HG02759 (cell line): ENCODE measurements around the gene ADD2.
"Not testable (repeated sequence)": the region's sequence is repeated elsewhere in the genome, so short reads cannot be mapped to it uniquely, and the experiment has no call there.

Experiments used
- ATAC-seq: cut with Tn5 transposase; IDR thresholded peaks from one replicate; pipeline ENCODE4 v1.9.1; 2021; ENCODE audit warnings: mild to moderate bottlenecking, moderate library complexity; ENCODE audit not compliant: unreplicated experiment

The ADD2 gene

GRCh38 chr2:70646420-70646818 is 121.6 kb downstream of the ADD2 start:
- no peak for ATAC-seq

- no peak for ATAC-seq
These were observed 122.1 kb downstream of the ADD2 start for GRCh38 chr2:70645733-70646419.

GRCh38 chr2:70643715-70644114 is 124.3 kb downstream of the ADD2 start:
- no peak for ATAC-seq

- no peak for ATAC-seq
These were observed 126.7 kb downstream of the ADD2 start for GRCh38 chr2:70641263-70641784.

GRCh38 chr2:70639841-70640436 is 128.1 kb downstream of the ADD2 start:
- ATAC-seq, result no peak

- ATAC-seq, result no peak
These were observed 129.4 kb downstream of the ADD2 start for GRCh38 chr2:70638561-70638960.

GRCh38 chr2:70633508-70633907 is 134.5 kb downstream of the ADD2 start:
- no peak for ATAC-seq

GRCh38 chr2:70632966-70633365 is 135.0 kb downstream of the ADD2 start:
- no peak for ATAC-seq

- ATAC-seq, result no peak
These were observed 135.6 kb downstream of the ADD2 start for GRCh38 chr2:70632388-70632787.

GRCh38 chr2:70630761-70631160 is 137.2 kb downstream of the ADD2 start:
- ATAC-seq, result no peak

- no peak for ATAC-seq
These were observed 140.6 kb downstream of the ADD2 start for GRCh38 chr2:70627211-70627898.

GRCh38 chr2:70626254-70626990 is 141.6 kb downstream of the ADD2 start:
- ATAC-seq, result no peak

GRCh38 chr2:70621536-70621935 is 146.5 kb downstream of the ADD2 start:
- not testable (repeated sequence) for ATAC-seq

- no peak for ATAC-seq
These were observed 148.0 kb downstream of the ADD2 start for GRCh38 chr2:70620020-70620419.

- no peak for ATAC-seq
These were observed 148.8 kb downstream of the ADD2 start for GRCh38 chr2:70619167-70619566.

- ATAC-seq, result no peak
These were observed 151.8 kb downstream of the ADD2 start for GRCh38 chr2:70616168-70616694.

GRCh38 chr2:70615222-70615621 is 152.8 kb downstream of the ADD2 start:
- ATAC-seq, result no peak

GRCh38 chr2:70613521-70613920 is 154.5 kb downstream of the ADD2 start:
- no peak for ATAC-seq

GRCh38 chr2:70612574-70612973 is 155.4 kb downstream of the ADD2 start:
- no peak for ATAC-seq

GRCh38 chr2:70608373-70608772 is 159.6 kb downstream of the ADD2 start:
- no peak for ATAC-seq

- ATAC-seq, result no peak
These were observed 160.9 kb downstream of the ADD2 start for GRCh38 chr2:70607121-70607561.
